Measurements from ENCODE around the gene CAMK1.

GRCh38 chr3:9810433-9810770 lies 40.7 kb upstream of the CAMK1 start:
- TF ChIP-seq CTCF (IDR thresholded peaks at IDR 0.05; ENCODE audit: low read depth, low read length): no peak
- no peak for TF ChIP-seq POLR2A (IDR thresholded peaks at IDR 0.05; ENCODE audit: extremely low read depth, insufficient read length)
- TF ChIP-seq MAX (IDR thresholded peaks at IDR 0.05; ENCODE audit: low read depth, low read length): no peak
